GM06990 (cell line): Measurements from ENCODE around the gene C12orf57.
A peak's percentile ranks its signal among the peaks of the same experiment; 100 is the strongest.

Experiments used
- DNase-seq: peaks from one replicate; pipeline ENCODE4 v3.0.0-alpha.2; 2011; ENCODE audit not compliant: insufficient read length; ENCODE audit errors: extremely low read depth
- H3K27me3 ChIP-seq: replicated peaks from 2 replicates; pipeline ENCODE4 v1.6.0; 2011; ENCODE audit warnings: low read length; ENCODE audit not compliant: control insufficient read depth, insufficient read depth
- H3K36me3 ChIP-seq: 2 replicates; pipeline ENCODE4 v1.5.1; 2011; ENCODE audit warnings: low read length; ENCODE audit not compliant: control insufficient read depth, insufficient read depth
- H3K4me3 ChIP-seq: replicated peaks from 2 replicates; pipeline ENCODE4 v1.5.1; 2011; ENCODE audit warnings: low read depth, mild to moderate bottlenecking, control low read depth, low read length
- CTCF ChIP-seq: IDR thresholded peaks from 2 replicates; pipeline ENCODE4 v1.5.1; 2011; ENCODE audit warnings: low read length, control low read depth, mild to moderate bottlenecking, inconsistent platforms; ENCODE audit not compliant: insufficient read depth, poor library complexity, severe bottlenecking

The C12orf57 gene

GRCh38 chr12:6963791-6964413, 20.1 kb downstream of the C12orf57 start:
- TF ChIP-seq CTCF = no peak
- DNase-seq = no peak
- peaks cover 48% of the 10 kb centered on the region for H3K36me3 ChIP-seq
- no peaks in the 10 kb centered on the region for H3K27me3 ChIP-seq
- no peak overlapping the region for H3K4me3 ChIP-seq

- Histone ChIP-seq H3K27me3 (no peaks in the 10 kb centered on the region), H3K36me3 (peaks cover 46% of the 10 kb centered on the region), H3K4me3 (no peak overlapping the region)
- DNase-seq = no peak
- no peak for TF ChIP-seq CTCF
These were observed 20.8 kb downstream of the C12orf57 start for GRCh38 chr12:6964605-6965025.

GRCh38 chr12:6965026-6965661, 21.3 kb downstream of the C12orf57 start:
- peak; percentile 88 for TF ChIP-seq CTCF
- DNase-seq = peak; percentile 69
- Histone ChIP-seq H3K4me3 (no peak overlapping the region), H3K27me3 (no peaks in the 10 kb centered on the region), H3K36me3 (peaks cover 42% of the 10 kb centered on the region)

GRCh38 chr12:6965714-6966113, 21.9 kb downstream of the C12orf57 start:
- peaks cover 37% of the 10 kb centered on the region for H3K36me3 ChIP-seq
- no peak for TF ChIP-seq CTCF

GRCh38 chr12:6966351-6966750, 22.5 kb downstream of the C12orf57 start:
- no peak for TF ChIP-seq CTCF
- no peaks in the 10 kb centered on the region for H3K27me3 ChIP-seq
- DNase-seq = no peak
- H3K4me3 ChIP-seq = no peak overlapping the region
- peaks cover 33% of the 10 kb centered on the region for H3K36me3 ChIP-seq

More at GRCh38 chr12:6965714-6966113, 21.9 kb downstream of the C12orf57 start:
- Histone ChIP-seq H3K4me3 (no peak overlapping the region), H3K27me3 (no peaks in the 10 kb centered on the region)
- DNase-seq = no peak

- peaks cover 34% of the 10 kb centered on the region for H3K36me3 ChIP-seq
- no peak for DNase-seq
- no peak for TF ChIP-seq CTCF
- no peak overlapping the region for H3K4me3 ChIP-seq
- no peaks in the 10 kb centered on the region for H3K27me3 ChIP-seq
These were observed 23.9 kb downstream of the C12orf57 start for GRCh38 chr12:6967651-6968100.
